IMR-90 (cell line): ENCODE measurements around the gene RAET1G.

ENCODE experiments used
- TF ChIP-seq, protein P1 (sequence below): conservative IDR thresholded peaks from 2 replicates; pipeline ENCODE4 v1.5.1; 2012; ENCODE audit warnings: mild to moderate bottlenecking, low read depth, low read length, improper control_type of control experiment
- TF ChIP-seq, protein P2 (sequence below): fragments of 150-350 bp; IDR thresholded peaks from 2 replicates; pipeline ENCODE4 v1.6.1; 2017; ENCODE audit warnings: mild to moderate bottlenecking, antibody characterized with exemption, low read length, low read depth

DNA sequence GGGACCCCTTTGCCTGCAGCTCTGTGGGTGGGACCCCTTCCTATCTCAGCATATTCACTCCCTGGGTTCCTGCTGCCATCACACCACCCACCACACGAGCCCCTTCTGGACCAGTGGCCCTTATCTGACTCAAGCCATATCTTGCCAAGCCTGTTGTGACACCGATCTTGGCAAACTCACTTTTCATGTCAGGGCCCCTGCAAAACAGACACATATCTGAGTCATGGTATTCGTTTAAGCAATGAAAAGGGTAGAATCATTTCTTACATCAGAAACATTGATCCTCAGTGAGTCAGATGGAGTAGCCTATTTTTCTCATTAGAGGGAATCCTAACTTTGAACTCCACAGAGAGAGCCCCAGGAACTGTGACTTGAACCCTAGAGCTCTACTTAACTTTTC lies 35.6 kb downstream of the RAET1G start:
- TF ChIP-seq, protein P1, sequence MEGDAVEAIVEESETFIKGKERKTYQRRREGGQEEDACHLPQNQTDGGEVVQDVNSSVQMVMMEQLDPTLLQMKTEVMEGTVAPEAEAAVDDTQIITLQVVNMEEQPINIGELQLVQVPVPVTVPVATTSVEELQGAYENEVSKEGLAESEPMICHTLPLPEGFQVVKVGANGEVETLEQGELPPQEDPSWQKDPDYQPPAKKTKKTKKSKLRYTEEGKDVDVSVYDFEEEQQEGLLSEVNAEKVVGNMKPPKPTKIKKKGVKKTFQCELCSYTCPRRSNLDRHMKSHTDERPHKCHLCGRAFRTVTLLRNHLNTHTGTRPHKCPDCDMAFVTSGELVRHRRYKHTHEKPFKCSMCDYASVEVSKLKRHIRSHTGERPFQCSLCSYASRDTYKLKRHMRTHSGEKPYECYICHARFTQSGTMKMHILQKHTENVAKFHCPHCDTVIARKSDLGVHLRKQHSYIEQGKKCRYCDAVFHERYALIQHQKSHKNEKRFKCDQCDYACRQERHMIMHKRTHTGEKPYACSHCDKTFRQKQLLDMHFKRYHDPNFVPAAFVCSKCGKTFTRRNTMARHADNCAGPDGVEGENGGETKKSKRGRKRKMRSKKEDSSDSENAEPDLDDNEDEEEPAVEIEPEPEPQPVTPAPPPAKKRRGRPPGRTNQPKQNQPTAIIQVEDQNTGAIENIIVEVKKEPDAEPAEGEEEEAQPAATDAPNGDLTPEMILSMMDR, result no peak
- TF ChIP-seq, protein P2, sequence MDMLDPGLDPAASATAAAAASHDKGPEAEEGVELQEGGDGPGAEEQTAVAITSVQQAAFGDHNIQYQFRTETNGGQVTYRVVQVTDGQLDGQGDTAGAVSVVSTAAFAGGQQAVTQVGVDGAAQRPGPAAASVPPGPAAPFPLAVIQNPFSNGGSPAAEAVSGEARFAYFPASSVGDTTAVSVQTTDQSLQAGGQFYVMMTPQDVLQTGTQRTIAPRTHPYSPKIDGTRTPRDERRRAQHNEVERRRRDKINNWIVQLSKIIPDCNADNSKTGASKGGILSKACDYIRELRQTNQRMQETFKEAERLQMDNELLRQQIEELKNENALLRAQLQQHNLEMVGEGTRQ, result no peak
